ENCODE measurements around the gene ARHGAP22.
"Not testable (repeated sequence)": the region's sequence is repeated elsewhere in the genome, so short reads cannot be mapped to it uniquely, and the experiment has no call there.

Gene ARHGAP22, protein sequence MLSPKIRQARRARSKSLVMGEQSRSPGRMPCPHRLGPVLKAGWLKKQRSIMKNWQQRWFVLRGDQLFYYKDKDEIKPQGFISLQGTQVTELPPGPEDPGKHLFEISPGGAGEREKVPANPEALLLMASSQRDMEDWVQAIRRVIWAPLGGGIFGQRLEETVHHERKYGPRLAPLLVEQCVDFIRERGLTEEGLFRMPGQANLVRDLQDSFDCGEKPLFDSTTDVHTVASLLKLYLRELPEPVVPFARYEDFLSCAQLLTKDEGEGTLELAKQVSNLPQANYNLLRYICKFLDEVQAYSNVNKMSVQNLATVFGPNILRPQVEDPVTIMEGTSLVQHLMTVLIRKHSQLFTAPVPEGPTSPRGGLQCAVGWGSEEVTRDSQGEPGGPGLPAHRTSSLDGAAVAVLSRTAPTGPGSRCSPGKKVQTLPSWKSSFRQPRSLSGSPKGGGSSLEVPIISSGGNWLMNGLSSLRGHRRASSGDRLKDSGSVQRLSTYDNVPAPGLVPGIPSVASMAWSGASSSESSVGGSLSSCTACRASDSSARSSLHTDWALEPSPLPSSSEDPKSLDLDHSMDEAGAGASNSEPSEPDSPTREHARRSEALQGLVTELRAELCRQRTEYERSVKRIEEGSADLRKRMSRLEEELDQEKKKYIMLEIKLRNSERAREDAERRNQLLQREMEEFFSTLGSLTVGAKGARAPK

DNA sequence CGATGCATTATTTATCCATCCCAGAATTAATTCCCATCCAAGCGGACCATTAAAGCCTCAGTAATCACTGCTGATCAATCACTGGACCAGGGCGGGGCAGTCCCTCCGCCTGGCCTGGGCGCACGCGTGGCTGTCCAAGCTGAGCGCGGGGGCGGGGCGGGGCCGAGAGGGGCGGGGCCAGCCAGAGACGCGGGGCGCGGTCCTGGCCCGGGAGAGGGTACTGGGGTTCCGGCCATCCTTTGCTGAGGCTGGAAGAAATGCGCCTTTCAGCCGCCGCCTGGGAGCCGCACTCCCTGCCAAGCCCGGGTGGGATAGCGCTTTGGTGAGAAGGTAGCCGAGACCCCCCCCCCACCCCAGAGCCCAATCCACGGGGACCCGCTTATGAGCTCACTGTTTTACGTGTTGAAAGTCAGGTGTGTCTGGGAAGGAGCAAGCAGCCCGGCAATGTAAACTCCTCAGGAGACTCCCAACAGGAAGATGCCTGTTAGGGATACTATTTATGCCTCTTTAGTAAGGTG is at the start of gene ARHGAP22:
Gene ARHGAP22 (minus strand): TSS at position 83 of the 518 bp plus-strand sequence. CDS start 277 bp downstream, outside the sequence.
- peak; percentile 75 to 93 (median 90) for DNase-seq

DNA sequence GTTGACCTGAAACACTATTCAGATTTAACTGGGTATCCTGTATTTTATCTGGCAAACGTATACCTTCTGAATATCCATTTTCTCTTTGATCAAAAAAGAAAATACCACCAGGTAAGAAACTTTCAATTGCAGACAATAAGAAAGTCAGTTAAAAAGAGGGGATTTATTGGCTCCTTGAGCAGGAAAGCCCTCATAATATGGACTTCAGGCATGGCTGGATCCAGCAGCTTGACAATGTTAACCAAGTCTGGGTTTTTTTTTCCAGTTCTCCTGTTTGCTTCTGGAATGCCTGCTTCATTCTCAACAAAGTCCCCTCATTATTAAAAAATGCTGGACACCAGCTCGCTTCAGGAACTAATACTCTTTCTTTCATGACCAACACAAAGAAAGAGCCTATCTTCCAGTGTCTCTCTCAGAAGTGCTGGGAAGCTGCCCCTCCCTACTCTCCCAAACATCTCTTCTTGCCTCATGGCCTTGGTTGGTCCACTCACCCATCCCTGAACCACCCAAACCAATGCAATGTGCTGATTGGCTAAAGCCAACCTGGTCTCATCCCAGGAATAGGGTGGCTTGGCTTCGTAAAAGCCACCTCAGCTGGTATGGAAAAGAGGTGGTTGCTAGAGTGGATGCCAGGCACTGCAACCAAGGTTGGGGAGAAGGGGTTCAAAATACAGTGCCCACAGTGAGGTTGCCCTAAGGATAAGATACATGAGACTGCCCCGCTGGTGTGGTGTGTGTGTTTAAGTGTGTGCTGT is 49.2 kb upstream of the ARHGAP22 start:
- DNase-seq, result no peak

DNA sequence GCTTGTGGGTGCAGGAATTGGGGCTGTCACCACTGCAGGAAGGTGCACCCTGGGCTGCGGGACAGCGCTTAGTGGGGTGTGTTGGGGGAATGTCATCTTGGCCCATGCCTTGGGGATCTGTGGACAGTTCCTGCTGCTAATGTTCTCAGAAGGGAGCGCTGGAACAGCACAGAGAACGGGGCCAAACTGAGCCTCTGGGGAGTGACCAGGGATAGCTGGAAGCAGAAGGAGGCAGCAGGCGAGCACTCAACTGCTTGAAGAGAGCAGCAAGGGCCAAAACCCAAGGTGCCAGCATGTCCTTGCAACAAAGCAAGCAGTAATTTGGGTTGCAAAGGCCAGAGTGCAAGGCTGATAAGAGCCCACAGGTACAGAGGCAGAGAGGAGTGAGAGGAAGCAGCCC is 48.5 kb upstream of the ARHGAP22 start:
- no peak for DNase-seq

DNA sequence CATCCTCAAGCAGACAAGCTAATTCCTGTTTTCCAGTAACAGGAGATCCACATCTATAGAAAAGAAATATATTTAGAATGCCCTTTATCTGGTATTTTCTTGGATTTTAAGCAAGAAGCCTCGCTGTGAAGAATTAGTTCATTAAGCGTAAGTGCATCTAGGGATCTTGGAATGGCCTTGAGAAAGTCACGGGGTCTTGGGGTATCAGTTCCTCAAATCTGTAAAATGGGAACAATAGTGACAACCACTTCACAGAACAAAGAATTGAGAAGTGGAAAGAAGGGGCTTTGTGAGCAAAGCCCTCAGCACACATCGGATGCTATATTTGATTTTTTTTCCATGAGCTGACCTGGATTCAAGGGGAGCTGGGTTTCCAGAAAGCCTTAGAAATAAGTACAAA is 47.5 kb upstream of the ARHGAP22 start:
- DNase-seq, result peak in 2 of 3 donors; percentile 55 to 64

DNA sequence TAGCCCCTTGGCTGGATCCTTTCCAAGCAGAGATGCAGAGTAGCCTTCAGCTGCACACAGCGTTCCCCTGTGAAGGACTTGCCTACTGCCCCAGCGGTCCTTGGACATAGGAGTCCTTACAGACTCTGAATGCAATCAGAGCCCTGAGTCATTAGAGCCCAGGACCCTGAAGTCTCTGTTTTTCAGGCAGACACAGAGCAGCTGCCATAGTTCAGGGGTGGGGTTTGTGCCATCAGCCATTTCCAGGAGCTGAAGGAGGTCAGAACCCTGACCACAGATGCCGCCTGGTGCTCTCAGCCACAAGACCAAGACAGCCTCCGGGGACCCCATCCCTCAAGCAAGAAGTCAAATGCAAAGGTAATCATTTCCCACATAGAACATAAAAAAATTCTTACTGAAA is 47.0 kb upstream of the ARHGAP22 start:
- peak in 2 of 3 donors; percentile 33 to 38 for DNase-seq

DNA sequence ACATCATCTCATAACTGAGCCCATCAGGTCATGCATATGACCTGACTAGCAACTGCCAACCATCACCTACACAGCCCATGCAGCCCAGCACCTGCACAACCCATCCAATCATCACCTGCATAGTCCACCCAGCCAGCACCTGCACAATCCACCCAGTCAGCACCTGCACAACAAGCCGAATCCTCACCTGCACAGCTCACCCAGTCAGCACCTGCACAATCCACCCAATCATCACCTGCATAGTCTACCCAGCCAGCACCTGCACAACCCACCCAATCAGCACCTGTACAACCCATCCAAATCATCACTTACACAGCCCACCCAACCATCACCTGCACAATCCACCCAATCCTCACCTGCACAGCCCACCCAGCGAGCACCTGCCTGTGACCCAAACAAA is 46.4 kb upstream of the ARHGAP22 start:
- DNase-seq, result no peak

DNA sequence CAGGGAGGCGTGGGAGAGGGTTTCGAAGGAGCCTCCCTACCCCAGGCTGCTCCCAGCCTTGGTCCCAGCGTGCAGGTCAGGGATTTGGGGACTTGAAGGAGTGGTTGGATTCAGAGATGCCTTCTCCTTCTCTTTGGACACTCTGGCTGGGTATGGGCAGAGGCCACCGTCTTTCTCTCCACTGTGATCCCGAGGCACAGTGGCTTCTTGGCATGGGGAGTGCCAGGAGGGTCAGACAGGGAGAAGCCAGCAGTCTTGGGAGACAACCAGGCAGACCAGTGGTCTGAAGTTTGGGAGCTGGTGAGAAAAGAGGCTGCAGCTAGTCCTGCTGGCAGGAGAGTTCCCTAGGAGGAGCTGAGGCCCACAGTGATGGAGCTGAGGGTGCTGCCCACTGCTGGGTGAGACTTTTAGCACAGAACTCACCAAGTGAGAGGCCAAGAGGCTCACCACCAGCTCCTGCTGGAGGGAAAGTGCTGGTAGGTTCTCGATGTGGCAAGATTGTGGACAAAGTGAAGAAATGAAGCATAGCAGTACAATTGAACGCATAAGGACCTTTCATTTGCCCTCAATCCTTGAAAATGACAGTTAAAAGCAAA is 44.6 kb upstream of the ARHGAP22 start:
- DNase-seq, result peak; percentile 28 to 48 (median 38)

DNA sequence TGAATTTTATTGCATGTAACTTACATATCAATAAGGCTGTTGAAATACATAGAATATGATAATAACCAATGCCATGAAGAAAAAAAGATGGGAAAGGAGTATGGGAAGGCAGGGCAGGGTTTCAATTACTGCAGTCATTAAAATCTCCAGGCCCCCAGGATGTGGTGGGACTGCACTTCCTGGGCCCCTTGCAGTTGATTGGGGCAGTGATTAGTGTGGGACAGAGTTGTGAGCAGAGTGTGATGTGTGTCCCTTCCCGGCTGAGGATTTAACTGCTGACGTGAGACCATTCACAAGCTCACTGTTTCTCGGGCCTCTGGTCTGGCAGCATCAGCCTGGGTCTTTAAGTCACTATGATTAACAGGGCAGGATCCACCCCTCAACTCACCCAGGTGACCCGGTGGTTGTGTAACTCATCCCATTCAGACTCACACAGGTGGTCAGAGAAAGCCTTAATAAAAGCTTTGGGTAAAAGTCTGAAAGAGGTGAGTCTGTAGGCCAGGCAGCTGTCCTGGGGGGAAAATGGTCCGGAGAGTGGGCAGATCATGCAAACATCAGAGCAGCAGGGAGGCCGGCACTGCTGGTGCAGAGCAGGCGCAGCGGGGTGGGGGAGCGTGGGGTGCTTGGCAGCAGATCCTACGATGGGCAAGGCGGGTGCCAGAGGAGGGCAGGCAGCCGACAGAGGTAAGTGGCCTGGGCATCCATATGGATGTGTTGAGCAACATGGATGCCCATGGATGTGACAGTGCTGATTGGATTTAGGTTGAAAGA is 43.5 kb upstream of the ARHGAP22 start:
- no peak for DNase-seq

DNA sequence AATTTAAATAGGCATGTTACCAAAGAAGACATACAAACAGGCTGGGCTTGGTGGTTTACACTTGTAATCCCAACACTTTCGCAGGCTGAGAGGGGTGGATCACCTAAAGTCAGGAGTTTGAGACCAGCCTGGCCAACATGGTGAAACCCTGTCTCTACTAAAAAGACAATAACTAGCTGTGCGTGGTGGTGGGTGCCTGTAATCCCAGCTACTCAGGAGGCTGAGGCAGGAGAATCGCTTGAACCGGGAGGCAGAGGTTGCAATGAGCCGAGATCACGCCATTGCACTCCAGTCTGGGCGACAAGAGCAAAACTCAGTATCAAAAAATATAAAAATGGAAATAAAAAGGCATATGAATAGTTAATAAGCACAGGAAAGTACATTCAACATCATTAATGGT is 42.2 kb upstream of the ARHGAP22 start:
- not testable (repeated sequence) for DNase-seq

DNA sequence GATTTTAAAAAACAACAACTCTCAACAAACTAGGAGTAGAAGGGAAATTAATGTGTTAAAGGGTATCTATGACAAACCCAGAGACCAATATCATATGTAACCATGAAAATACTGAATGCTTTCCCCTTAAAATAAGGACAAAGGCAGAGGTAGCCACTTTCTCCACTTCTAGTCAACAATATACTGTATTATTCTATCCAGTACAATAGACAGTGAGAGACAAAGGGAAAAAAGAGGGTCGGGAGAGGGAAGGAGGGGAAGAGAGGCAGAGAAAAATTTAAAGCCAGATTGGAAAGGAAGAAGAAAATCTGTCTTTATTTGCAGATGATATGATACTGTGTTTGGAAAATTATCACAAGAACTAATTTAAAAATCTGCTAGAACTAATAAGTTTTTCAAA is 40.7 kb upstream of the ARHGAP22 start:
- DNase-seq, result no peak

DNA sequence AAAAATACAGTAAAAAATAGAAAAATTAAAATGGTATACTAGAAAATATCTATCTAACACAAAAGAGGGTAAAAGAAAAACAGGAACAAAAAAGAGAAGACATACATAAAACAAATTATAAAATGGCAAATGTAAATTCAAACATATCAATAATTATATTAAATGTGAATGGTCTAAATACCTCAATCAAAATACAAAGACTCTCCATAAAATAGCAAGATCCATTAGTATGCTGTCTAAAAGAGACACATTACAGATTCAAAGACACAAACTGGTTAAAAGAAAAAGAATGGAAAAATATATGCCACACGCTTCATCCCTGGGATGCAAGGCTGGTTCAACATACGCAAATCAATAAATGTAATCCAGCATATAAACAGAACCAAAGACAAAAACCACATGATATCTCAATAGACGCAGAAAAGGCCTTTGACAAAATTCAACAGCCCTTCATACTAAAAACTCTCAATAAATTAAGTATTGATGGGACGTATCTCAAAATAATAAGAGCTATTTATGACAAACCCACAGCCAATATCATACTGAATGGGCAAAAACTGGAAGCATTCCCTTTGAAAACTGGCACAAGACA is 36.3 kb upstream of the ARHGAP22 start:
- DNase-seq, result not testable (repeated sequence)

DNA sequence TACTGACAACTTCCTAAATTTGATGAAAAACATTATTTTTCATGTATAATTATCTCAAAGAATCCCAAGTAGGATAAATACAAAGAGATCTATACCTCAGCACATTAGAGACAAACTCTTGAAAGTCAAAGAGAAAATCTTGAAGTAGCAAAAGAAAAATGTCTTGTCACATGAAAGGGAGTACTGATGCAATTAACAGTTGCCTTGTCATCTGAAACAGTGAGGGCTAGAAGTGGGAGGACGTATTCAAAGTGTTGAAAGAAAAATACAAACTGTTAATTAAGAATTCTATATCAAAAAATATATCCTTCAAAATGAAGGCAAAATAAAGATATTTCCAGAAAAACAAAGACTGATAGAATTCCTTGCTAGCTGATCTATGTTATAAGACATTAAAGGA is 35.5 kb upstream of the ARHGAP22 start:
- DNase-seq, result peak; percentile 46 to 70 (median 69)

DNA sequence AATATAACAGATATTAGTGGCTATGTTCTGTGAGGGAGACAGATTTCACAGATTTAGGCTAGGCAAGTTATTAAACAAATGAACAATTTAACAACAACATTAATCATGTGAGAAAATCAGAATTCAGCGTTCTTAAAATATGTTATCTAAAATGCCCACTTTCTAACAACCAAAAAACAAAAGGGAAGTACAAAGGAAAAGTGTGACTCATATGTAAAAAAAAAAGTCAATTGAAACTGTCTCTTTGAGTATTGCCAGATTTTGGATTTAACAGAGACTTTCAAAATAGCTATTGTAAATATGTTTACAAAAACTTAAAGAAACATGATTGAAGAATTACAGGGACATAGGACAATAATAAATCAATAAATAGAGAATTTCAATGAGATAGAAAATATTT is 34.8 kb upstream of the ARHGAP22 start:
- peak; percentile 48 to 91 (median 86) for DNase-seq

DNA sequence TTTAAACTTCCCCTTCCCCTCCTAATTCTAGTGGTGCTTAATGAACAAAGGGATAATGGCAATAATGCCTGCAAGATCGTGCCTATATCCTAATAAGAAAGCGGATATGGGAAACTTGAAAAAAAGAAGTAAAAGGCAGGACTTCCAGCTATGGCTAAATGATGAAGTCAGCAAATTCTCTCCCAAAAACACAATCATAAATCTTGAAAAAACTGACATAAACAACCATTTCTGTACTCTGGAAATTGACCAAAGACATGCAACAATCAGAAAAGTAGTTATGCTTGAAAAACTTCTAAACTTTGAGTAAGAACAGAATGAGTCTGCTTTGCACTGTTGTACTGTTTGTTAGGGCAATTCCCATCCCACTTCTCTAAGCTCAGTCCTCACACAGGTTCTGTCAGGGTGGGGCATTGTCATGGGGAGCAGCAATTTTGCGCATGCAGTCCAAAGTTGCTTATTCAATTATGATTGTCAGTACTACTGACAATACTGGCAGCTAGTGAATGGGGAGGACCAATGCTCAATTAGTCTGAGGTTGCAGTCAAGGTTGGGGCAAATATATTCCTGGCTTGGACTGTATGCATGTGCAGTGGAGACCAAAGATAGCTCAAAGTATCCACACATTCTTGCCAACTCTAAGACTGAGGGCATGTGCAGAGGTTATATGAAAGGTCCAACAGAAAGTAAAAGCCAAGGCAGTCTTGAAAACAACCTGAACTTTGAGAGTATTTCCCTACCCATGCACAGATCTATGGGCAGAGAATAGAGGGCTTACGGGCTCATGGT is 34.1 kb upstream of the ARHGAP22 start:
- DNase-seq, result peak in 1 of 3 donors; percentile 41

DNA sequence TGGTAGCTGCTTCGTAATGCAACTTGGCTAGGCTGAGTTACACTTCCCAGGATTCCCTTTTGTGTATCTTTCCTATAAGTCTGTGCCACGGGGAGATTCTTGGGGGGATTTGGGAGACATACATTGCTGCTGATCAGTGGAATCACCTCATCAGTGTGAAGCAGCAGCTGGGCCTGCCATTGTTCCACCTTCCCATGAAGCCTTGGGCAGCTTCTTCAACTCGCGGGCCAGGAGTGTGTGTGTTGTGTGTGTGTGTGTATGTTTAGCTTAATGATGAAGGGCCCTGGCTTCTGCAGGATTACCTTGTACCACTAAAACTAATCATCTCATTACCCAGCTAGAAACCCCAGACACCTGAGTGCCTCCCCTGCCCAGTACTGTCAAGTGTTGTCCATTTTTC is 33.3 kb upstream of the ARHGAP22 start:
- no peak for DNase-seq

DNA sequence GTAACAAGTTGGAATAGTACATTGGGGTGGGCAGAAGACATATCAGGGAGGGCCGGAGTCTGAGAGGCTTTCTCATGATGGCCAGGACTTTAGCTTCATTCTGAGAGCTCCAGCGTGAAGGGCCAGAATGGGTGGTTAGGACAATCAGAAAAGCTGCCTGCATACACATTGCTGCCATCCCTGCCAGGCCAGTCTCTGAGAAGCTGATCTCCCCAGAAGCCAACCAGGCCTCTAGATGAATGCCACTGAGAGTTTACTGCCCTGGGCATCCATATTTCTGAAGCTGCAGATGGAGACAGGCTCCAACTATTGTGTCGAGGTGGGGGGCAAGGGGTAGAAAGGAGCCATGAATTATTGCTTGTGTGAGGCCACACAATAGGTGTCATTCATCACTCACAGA is 32.0 kb upstream of the ARHGAP22 start:
- no peak for DNase-seq

DNA sequence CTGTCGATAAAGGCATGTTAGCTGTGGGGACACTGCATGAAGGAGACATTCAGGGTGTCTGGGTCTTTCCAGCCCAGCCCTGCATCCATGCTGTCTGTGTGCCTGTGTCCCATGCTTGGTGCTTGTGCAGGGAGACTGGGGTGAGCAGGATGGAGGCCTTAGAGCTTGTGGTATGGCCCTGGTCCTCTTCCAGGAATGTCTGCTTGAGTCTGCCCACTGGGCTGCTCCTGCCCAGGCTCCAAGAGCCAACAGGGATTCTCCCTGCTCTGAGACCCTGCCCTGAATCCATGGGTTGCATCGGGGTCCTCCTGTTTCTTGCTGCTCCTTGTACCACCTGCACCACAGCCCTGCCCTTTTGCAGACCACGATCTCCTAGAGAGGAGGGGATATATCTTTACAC is 31.4 kb upstream of the ARHGAP22 start:
- DNase-seq, result no peak

DNA sequence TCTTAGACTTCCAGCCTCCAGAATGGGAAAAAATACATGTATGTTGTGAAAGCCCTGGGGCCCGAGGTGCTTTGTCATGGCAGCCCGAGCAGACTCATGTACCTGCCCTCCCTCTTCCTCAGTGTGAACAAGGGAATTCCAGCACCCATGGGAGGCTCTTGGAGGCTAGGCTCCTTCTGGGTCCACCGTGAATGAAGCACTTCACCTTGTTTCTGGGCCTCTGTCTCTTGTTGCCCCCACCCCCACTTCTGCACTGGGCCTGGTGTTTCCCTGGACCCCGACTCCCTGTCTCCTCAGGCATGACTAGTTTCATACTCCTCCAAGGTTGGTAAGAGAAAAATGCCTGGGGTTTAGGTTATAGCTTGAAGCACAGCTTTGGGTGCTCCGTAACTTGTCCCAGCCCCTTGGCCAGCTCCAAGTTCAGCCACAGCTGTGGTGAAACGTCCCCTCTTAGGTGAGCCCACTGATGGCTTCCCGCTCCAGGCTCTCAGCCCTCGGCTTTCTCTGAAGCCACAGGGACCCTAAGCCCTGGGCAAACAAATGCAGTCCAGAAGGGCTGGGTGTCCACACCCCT is 30.2 kb upstream of the ARHGAP22 start:
- peak in 1 of 3 donors; percentile 35 for DNase-seq

DNA sequence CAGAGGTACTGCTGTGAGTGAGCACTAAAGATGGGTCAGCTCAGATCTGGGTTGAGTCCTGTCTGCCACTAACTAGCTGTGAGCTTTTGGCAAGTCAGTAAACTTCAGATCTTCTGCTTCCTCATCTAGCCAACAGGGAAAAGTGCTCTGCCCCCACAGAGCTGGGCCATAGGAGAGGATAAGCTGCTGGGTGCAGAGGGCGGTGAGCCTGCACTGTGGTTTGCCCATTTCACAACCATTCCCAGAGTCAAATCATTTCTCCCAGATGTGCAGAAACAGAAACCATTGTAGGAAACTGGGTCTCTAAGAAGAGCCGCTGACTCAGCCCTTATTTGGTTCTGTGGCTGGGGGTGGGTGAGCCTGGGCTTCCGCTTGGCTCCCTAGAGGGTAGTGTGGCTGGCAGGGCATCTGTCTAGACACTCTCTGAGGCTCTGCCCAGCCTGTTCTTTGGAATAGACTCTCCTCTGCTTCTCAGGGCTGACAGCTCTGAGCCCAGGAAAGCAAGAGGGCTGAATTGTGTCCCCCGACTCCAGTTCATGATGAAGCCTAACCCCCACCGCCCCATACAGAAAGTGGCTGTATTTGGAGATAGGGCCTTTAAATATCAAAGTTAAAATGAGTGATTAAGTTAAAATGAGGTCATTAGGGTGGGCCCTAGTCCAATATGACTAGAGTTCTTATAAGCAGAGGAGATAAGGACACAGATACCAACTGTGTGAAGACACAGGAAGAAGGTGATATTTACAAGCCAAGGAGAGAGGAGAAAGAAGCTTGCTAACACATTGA is 29.5 kb upstream of the ARHGAP22 start:
- DNase-seq, result peak; percentile 94 to 98 (median 97)
